SK-N-SH (cell line): Measurements from ENCODE around the gene HRH2. TPM values are rescaled to one million over a fixed set of nuclear protein-coding genes. Genes with fewer than 3 reads are reported as not detected.

Experiments used
- CTCF ChIA-PET: fragments of 300-600, 350-600 bp; formaldehyde crosslinking; extraction: SDS; loops from one replicate; lab custom pipeline; 2021; lab: Yijun Ruan, JAX
- POLR2A ChIA-PET: fragments of 350-600 bp; sonication (Branson Sonifier 250); formaldehyde crosslinking; extraction: SDS; loops from one replicate; lab custom pipeline; 2020; ENCODE audit warnings: antibody characterized with exemption, inconsistent platforms; lab: Yijun Ruan, JAX
- DNase-seq: peaks from one replicate; pipeline ENCODE4 v3.0.0; 2012
- H2AFZ ChIP-seq: fragments of 200-600 bp; sonication (generic); 2 replicates; pipeline ENCODE4 v1.8.1; 2016; ENCODE audit warnings: antibody characterized with exemption, mild to moderate bottlenecking, low read depth
- H3F3A ChIP-seq: fragments of 200-600 bp; sonication (generic); replicated peaks from 2 replicates; pipeline ENCODE3; 2016; ENCODE audit warnings: antibody characterized with exemption, mild to moderate bottlenecking; ENCODE audit not compliant: insufficient read depth
- H3K27ac ChIP-seq, 2 experiments: fragments of 200-500 bp in 1 of 2; fragments of 200-600 bp in 1 of 2; sonication (Bioruptor generic) in 1 of 2; sonication (generic), shearing (Covaris generic) in 1 of 2; 2 replicates each; pipeline versions ENCODE4 v1.5.1 to v1.6.1; 2014 to 2016; ENCODE audit warnings: low read depth in 2 of 2, inconsistent platforms in 1 of 2, low read length in 1 of 2, mild to moderate bottlenecking in 1 of 2, mixed read lengths in 1 of 2
- H3K27me3 ChIP-seq: fragments of 200-600 bp; sonication (generic), shearing (Covaris generic); 2 replicates; pipeline ENCODE4 v1.6.1; 2016; ENCODE audit warnings: mixed run types; ENCODE audit not compliant: insufficient read depth
- H3K36me3 ChIP-seq, 2 experiments: fragments of 200-500 bp in 1 of 2; fragments of 200-600 bp in 1 of 2; sonication (Bioruptor generic) in 1 of 2; sonication (generic) in 1 of 2; replicated peaks in 1 of 2; 2 replicates each; pipeline versions ENCODE3 to v1.5.1; 2014 to 2016; ENCODE audit warnings: low read length in 1 of 2, mild to moderate bottlenecking in 1 of 2; ENCODE audit not compliant: insufficient read depth in 2 of 2, control insufficient read depth in 1 of 2
- H3K4me1 ChIP-seq, 2 experiments: fragments of 200-500 bp in 1 of 2; fragments of 200-600 bp in 1 of 2; sonication (Bioruptor generic) in 1 of 2; sonication (generic), shearing (Covaris generic) in 1 of 2; 2 replicates each; pipeline versions ENCODE4 v1.5.1 to v1.6.1; 2014 to 2016; ENCODE audit warnings: low read depth in 1 of 2, low read length in 1 of 2, mixed run types in 1 of 2; ENCODE audit not compliant: insufficient read depth in 2 of 2, control insufficient read depth in 1 of 2
- H3K4me2 ChIP-seq: fragments of 200-600 bp; sonication (generic), shearing (Covaris generic); 2 replicates; pipeline ENCODE4 v1.6.1; 2017; ENCODE audit warnings: mixed run types
- H3K4me3 ChIP-seq, 2 experiments: fragments of 200-500 bp in 1 of 2; fragments of 200-600 bp in 1 of 2; sonication (Bioruptor generic) in 1 of 2; sonication (generic), shearing (Covaris generic) in 1 of 2; 2 replicates each; pipeline versions ENCODE4 v1.5.1 to v1.8.1; 2014 to 2016; ENCODE audit warnings: low read depth in 2 of 2, inconsistent platforms in 1 of 2, low read length in 1 of 2, mild to moderate bottlenecking in 1 of 2, mixed read lengths in 1 of 2, moderate library complexity in 1 of 2
- H3K79me2 ChIP-seq: fragments of 200-600 bp; sonication (generic); 2 replicates; pipeline ENCODE4 v1.8.1; 2017; ENCODE audit warnings: mild to moderate bottlenecking; ENCODE audit not compliant: insufficient read depth
- H3K9ac ChIP-seq: fragments of 200-600 bp; sonication (generic); 2 replicates; pipeline ENCODE4 v1.6.1; 2017; ENCODE audit warnings: mixed run types
- H3K9me2 ChIP-seq: fragments of 200-600 bp; sonication (generic); 2 replicates; pipeline ENCODE4 v1.6.1; 2017; ENCODE audit warnings: mixed run types
- H3K9me3 ChIP-seq: fragments of 200-600 bp; sonication (generic); 2 replicates; pipeline ENCODE4 v1.6.1; 2017; ENCODE audit warnings: mixed run types, mild to moderate bottlenecking, moderate library complexity
- H4K20me1 ChIP-seq: fragments of 200-600 bp; sonication (generic); 2 replicates; pipeline ENCODE4 v1.6.1; 2017; ENCODE audit warnings: mild to moderate bottlenecking, mixed run types; ENCODE audit not compliant: insufficient read depth
- ELF1 ChIP-seq: IDR thresholded peaks from 2 replicates; pipeline ENCODE4 v1.4.0; 2012
- FOXJ3 ChIP-seq: sonication (generic); formaldehyde crosslinking; IDR thresholded peaks from 2 replicates; pipeline ENCODE4 v1.5.1; 2020; ENCODE audit warnings: mild to moderate bottlenecking, missing genetic modification reagents
- IRF3 ChIP-seq: fragments of 150-350 bp; IDR thresholded peaks from 2 replicates; pipeline ENCODE4 v1.6.1; 2016; ENCODE audit warnings: mild to moderate bottlenecking, low read depth, low read length
- MEF2A ChIP-seq: IDR thresholded peaks from 2 replicates; pipeline ENCODE4 v1.4.0; 2012; ENCODE audit warnings: low read depth, borderline replicate concordance
- NRF1 ChIP-seq: IDR thresholded peaks from 2 replicates; pipeline ENCODE4 v1.6.1; 2012; ENCODE audit warnings: low read depth, mild to moderate bottlenecking, low read length
- POLR2AphosphoS5 ChIP-seq: IDR thresholded peaks from 2 replicates; pipeline ENCODE4 v1.6.1; 2012; ENCODE audit warnings: low read depth, low read length
- RFX5 ChIP-seq: IDR thresholded peaks from 2 replicates; pipeline ENCODE4 v1.6.1; 2012; ENCODE audit warnings: mild to moderate bottlenecking, improper control_type of control experiment, low read length
- SMC3 ChIP-seq: IDR thresholded peaks from 2 replicates; pipeline ENCODE4 v1.6.1; 2012; ENCODE audit warnings: low read depth, low read length, improper control_type of control experiment
- USF1 ChIP-seq: IDR thresholded peaks from 2 replicates; pipeline ENCODE4 v1.4.0; 2012; ENCODE audit warnings: low read depth, borderline replicate concordance
- ZBTB33 ChIP-seq: IDR thresholded peaks from 2 replicates; pipeline ENCODE4 v1.4.0; 2012; ENCODE audit warnings: low read depth, borderline replicate concordance
- WGBS: methylation state at CpG from one replicate; pipeline ENCODE4 v1.1.6; 2017; ENCODE audit warnings: low lambda C conversion rate; 5-methylcytosine and 5-hydroxymethylcytosine counted together
- polyA plus RNA-seq, 3 experiments: library from polyadenylated mRNA; depleted of rRNA; stranded (reverse); fragments of >200 nt; gene quantifications; 2 replicates each; pipeline ENCODE4 v1.2.3, GENCODE V29; 2012

The HRH2 gene
- polyA plus RNA-seq, 1 of the 3 experiments (the other 2 are of a cell fraction), result 0.08 TPM

GRCh38 chr5:175653763-175654162 is 4.1 kb upstream of the HRH2 start:
- no peaks in the 10 kb centered on the region for H3K9me3 ChIP-seq
- no peak overlapping the region for H2AFZ ChIP-seq
- no peaks in the 10 kb centered on the region for H3K79me2 ChIP-seq
- no peaks in the 10 kb centered on the region; the same call in 1 of the 2 replicates for H3K27me3 ChIP-seq
- no peak overlapping the region for H3K27ac ChIP-seq
- H3K4me3 ChIP-seq, result no peak overlapping the region
- CTCF ChIA-PET, result interaction anchor here (0.9 to 1.8 kb wide), 2 partner anchors 47 to 76 kb away, joined by 3 to 9 read pairs; no protein-coding TSS in a partner anchor
- 61% methylated on average over 4 of the region's 4 CpGs for WGBS
- TF ChIP-seq RFX5 (no peak), ELF1 (no peak), POLR2AphosphoS5 (no peak), FOXJ3 (CRISPR knock-in tag) (no peak), SMC3 (no peak), USF1 (no peak), IRF3 (no peak)
- TF ChIP-seq, all 33 proteins: peak for 0
- no peak overlapping the region for H3K9ac ChIP-seq
- no peaks in the 10 kb centered on the region for H3F3A ChIP-seq
- no peak overlapping the region for H3K4me2 ChIP-seq
- H3K36me3 ChIP-seq, result no peaks in the 10 kb centered on the region
- no peaks in the 10 kb centered on the region for H3K9me2 ChIP-seq
- POLR2A ChIA-PET, result no interaction called here
- H3K4me1 ChIP-seq, result no peaks in the 10 kb centered on the region; a peak in 1 of 4 replicates
- H4K20me1 ChIP-seq, result no peaks in the 10 kb centered on the region
- no peak for DNase-seq

- no peaks in the 10 kb centered on the region for H3K9me2 ChIP-seq
- CTCF ChIA-PET, result interaction anchor here (1.8 kb wide), 1 partner anchor 76 kb away, joined by 9 read pairs; no protein-coding TSS in a partner anchor
- TF ChIP-seq SMC3 (no peak), ZBTB33 (no peak), NRF1 (no peak), FOXJ3 (CRISPR knock-in tag) (no peak), MEF2A (no peak)
Observed at GRCh38 chr5:175654339-175654738, 3.5 kb upstream of the HRH2 start.

More at GRCh38 chr5:175654339-175654738, 3.5 kb upstream of the HRH2 start:
- Histone ChIP-seq H3K9me3 (no peaks in the 10 kb centered on the region), H3K9ac (no peak overlapping the region), H3K79me2 (no peaks in the 10 kb centered on the region), H4K20me1 (no peaks in the 10 kb centered on the region), H3K4me2 (no peak overlapping the region), H3K27ac (no peak overlapping the region), H3K36me3 (no peaks in the 10 kb centered on the region), H3K4me1 (no peaks in the 10 kb centered on the region; a peak in 1 of 4 replicates), H3F3A (no peaks in the 10 kb centered on the region), H3K4me3 (no peak overlapping the region), H2AFZ (no peak overlapping the region), H3K27me3 (no peaks in the 10 kb centered on the region; the same call in 1 of the 2 replicates)
- POLR2A ChIA-PET, result no interaction called here
- 38% methylated on average over 7 of the region's 7 CpGs for WGBS
- DNase-seq, result no peak
